Upper lobe of right lung (tissue), 1 donor: ENCODE measurements around the gene TACC2. TPM values are rescaled to one million over a fixed set of nuclear protein-coding genes. Genes with fewer than 3 reads are reported as not detected.
"Not testable (repeated sequence)": the region's sequence is repeated elsewhere in the genome, so short reads cannot be mapped to it uniquely, and the experiment has no call there.

Experiments
- ATAC-seq: fragments of 200-7000 bp; cut with Tn5 transposase; one replicate; pipeline ENCODE4 v1.9.1; 2020; ENCODE audit warnings: mild to moderate bottlenecking, moderate library complexity
- DNase-seq: peaks from one replicate; pipeline ENCODE4 v3.0.0-alpha.2; 2020
- H3K27ac ChIP-seq: fragments of 200-600 bp; one replicate; pipeline ENCODE4 v1.8.0; 2022
- H3K27me3 ChIP-seq: fragments of 200-600 bp; one replicate; pipeline ENCODE4 v1.8.0; 2022; ENCODE audit warnings: mild to moderate bottlenecking
- H3K36me3 ChIP-seq: fragments of 200-600 bp; one replicate; pipeline ENCODE4 v1.8.0; 2022
- H3K4me1 ChIP-seq: fragments of 200-600 bp; one replicate; pipeline ENCODE4 v1.8.0; 2022
- H3K4me3 ChIP-seq: fragments of 200-600 bp; one replicate; pipeline ENCODE4 v1.8.0; 2022; ENCODE audit warnings: mild to moderate bottlenecking
- H3K9me3 ChIP-seq: fragments of 200-600 bp; one replicate; pipeline ENCODE4 v1.8.0; 2022
- intact Hi-C: fragments of 100-400 bp; cut with DNase I; formaldehyde crosslinking; loops from one replicate; pipeline ENCODE4 v1.11.0; 2022
- total RNA-seq: library from RNA; stranded (reverse); fragmentation: NEBNext Ultra II Directional; extraction: Animal tissue kit (Norgen Biotek cat#: 25700); gene quantifications from one replicate; pipeline ENCODE4 v1.2.1, GENCODE V29; 2021
- TF ChIP-seq, protein P1 (sequence below): fragments of 200-600 bp; IDR thresholded peaks from one replicate; pipeline ENCODE4 v1.8.0; 2022; ENCODE audit warnings: antibody characterized with exemption
- donor health status: DM: no; HTN: yes; CAD: no; lungs with severe emphysema.

Gene TACC2
- total RNA-seq, 1 donor from 2014 or later = 236 TPM

DNA sequence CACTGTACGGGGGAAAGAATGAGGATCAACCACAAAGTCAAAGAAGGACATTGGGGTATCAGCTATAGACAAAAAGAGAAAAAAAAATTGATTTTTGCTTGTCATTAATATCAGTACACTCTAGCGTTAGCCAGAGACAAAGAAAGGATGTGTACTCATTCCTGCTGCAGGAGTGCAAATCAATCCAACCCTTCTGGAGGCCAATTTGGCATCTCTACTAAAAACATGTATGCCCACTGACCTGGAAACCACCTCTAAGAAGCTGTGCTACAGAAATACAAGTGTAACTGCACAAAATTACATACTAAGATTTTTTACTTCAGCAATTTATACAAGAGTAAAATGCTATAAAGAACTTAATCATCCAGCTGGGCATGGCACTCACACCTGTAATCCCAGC is 27.5 kb upstream of the TACC2 start:
- ATAC-seq = no peak
- Histone ChIP-seq H3K9me3 (no peaks in the 10 kb centered on the region), H3K27me3 (no peaks in the 10 kb centered on the region), H3K27ac (no peak overlapping the region), H3K4me1 (no peaks in the 10 kb centered on the region), H3K4me3 (no peak overlapping the region), H3K36me3 (peaks cover 77% of the 10 kb centered on the region)
- TF ChIP-seq, protein P1, sequence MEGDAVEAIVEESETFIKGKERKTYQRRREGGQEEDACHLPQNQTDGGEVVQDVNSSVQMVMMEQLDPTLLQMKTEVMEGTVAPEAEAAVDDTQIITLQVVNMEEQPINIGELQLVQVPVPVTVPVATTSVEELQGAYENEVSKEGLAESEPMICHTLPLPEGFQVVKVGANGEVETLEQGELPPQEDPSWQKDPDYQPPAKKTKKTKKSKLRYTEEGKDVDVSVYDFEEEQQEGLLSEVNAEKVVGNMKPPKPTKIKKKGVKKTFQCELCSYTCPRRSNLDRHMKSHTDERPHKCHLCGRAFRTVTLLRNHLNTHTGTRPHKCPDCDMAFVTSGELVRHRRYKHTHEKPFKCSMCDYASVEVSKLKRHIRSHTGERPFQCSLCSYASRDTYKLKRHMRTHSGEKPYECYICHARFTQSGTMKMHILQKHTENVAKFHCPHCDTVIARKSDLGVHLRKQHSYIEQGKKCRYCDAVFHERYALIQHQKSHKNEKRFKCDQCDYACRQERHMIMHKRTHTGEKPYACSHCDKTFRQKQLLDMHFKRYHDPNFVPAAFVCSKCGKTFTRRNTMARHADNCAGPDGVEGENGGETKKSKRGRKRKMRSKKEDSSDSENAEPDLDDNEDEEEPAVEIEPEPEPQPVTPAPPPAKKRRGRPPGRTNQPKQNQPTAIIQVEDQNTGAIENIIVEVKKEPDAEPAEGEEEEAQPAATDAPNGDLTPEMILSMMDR = no peak
- intact Hi-C loops = no loop called here
- DNase-seq = no peak

DNA sequence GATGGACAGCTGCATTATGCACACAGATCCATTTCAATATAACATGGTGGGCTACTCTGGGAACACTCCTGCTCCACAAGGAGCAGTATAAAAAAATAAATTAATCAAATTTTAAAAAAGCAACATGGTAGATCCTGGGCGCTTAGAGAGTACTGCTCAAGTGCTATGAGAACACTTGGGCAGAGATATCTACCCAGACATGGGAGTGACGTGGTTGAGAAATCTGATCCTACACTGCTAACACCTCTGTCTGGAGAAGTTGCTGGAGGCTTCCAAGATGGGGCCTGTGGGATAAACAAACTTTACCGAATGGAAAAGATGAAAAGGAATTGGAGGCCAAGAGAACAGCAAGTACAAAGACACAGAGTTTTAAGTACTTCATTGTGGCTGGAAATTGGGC is 23.0 kb upstream of the TACC2 start:
- Histone ChIP-seq H3K27me3 (no peaks in the 10 kb centered on the region), H3K9me3 (no peaks in the 10 kb centered on the region), H3K4me1 (no peaks in the 10 kb centered on the region), H3K27ac (no peak overlapping the region), H3K4me3 (no peak overlapping the region), H3K36me3 (peaks cover 77% of the 10 kb centered on the region)
- ATAC-seq (no peak), DNase-seq (no peak)
- TF ChIP-seq, protein P1 = no peak
- intact Hi-C loops = no loop called here

DNA sequence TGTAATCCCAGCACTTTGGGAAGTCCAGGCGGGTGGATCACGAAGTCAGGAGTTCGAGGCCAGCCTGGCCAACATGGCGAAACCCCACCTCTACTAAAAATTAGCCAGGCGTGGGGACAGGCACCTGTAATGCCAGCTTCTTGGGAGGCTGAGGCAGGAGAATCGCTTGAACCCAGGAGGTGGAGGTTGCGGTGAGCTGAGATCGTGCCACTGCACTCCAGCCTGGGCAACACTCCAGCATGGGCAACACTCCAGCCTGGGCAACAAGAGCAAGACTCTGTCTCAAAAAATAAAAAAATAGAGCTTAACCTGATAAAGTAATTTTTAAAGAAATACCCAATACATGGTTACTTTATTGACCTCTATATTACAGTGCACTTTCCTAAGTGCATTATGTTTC is 19.9 kb upstream of the TACC2 start:
- Histone ChIP-seq H3K4me1 (peaks cover 14% of the 10 kb centered on the region), H3K36me3 (peaks cover 67% of the 10 kb centered on the region)
- H3K27me3 ChIP-seq, intact Hi-C loops, H3K4me3 ChIP-seq, ATAC-seq, DNase-seq, H3K27ac ChIP-seq, H3K9me3 ChIP-seq: not testable (repeated sequence)

DNA sequence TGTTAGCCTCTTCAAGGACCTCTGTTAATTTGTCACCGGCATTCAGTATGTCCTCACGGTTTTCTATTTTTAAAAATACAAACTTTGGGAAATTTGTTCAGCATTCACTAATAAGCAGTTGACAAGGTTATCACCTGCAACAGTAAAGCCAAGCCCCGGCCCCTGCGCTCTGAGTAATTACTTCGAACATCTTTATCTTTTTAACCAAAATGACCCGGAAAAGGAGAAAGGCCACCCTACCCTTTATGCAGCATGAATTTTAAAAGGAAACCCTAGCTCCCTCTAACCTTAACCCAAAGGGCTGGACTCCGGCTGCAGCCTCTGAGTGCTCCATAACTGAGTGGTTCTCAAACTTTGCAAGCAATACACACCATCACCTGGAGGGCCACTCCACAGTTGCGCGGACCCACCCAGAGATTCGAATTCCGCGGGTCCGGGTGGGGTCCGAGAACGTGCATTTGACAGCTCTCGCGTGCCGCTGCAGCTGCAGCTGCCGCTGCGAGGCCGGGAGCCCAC is 14.9 kb upstream of the TACC2 start:
- H3K4me1 ChIP-seq = peaks cover 22% of the 10 kb centered on the region
- TF ChIP-seq, protein P1 = no peak
- ATAC-seq (no peak), DNase-seq (no peak)
- no peaks in the 10 kb centered on the region for H3K9me3 ChIP-seq
- H3K27ac ChIP-seq = peak overlapping the region; percentile 96
- peak overlapping the region; percentile 90 for H3K4me3 ChIP-seq
- no peaks in the 10 kb centered on the region for H3K27me3 ChIP-seq
- H3K36me3 ChIP-seq = peaks cover 18% of the 10 kb centered on the region
- intact Hi-C loops = no loop called here

DNA sequence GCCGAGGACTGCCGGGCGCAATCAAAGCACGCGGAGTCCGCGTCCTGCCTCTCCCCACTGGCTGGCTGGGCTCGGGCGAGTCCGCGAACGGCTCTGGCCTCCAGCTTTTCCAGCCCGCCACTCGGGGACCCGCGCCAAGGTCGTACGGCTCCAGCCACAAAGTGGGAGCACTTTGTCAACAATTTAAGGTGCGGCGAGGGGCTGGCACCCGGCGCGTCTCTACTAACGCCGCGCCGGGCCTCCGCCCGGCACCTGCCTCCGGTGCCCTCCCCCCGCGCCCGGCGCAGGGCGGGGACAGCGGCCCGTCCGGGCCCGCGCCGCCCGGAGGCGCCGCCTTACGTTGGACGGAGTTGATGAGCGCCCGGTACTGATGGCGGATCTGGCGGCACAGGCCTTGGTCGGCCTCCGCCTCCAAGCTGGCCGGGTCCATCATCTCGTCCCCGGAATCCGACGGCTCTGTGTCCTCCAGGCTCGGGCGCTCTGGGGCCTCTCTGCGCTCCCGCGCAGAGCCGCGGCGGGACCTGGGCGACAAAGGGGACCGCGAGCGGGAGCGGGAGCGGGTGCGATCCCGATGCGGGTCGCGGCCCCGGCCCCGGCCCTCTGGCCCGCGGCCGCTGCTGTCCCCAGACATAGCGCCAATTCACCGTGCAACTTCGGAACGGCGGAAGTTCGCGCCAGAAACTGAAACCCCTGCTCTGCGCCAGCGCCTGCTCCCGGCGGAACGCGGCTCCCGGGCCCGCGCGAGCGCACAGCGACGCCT is 14.2 kb upstream of the TACC2 start, which contains the start of gene NSMCE4A:
TSS of gene NSMCE4A (minus strand) at position 683 of the 760 bp plus-strand sequence. CDS start at position 631, 52 bp downstream.
- peaks cover 12% of the 10 kb centered on the region for H3K36me3 ChIP-seq
- H3K27ac ChIP-seq = peak within 1 kb of the TSS; percentile 96
- ATAC-seq = peak; percentile 92
- peaks cover 22% of the 10 kb centered on the region for H3K4me1 ChIP-seq
- H3K9me3 ChIP-seq = no peaks in the 10 kb centered on the region
- intact Hi-C loops = no loop called here
- TF ChIP-seq, protein P1 = no peak
- DNase-seq = peak; percentile 91
- peak within 1 kb of the TSS; percentile 90 for H3K4me3 ChIP-seq
- no peaks in the 10 kb centered on the region for H3K27me3 ChIP-seq

DNA sequence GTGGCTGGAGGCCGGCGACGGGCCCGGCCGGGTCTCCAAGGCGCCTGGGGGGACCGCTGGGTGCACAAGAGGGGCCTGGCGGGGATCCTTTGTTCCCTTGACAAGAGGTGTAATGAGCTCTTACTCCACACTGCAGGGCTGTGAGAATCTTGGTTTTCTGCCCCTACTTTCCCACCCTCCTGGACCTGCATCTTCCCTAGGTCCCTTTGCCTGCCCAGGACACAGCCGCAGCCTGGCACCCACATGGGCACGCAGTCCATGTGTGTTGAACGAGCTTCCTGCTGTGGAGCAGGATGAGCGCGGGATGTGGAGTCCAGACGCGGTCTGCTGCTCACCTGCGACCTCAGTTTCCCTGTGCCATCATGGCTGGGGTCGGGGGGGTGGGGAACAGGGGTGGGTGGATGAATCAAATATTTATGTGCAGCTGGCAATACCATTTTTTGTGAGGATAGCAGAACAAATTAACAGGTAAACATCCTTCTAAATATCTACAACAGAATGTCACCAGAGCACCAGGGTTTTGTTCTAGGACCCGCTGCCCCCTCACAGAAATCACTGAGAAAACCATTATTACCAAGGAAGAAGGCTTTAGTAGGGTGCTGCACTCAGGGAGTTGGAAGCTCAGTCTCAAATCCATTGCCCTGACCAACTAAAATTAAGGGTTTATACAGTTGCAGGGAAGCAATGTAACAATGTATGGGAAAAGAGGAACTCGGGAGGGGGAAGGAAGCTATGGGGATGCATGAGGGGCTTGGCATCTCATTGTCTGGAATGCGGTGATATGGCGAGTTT is 13.5 kb upstream of the TACC2 start:
- ATAC-seq = peak; percentile 19
- no peak for DNase-seq
- peaks cover 22% of the 10 kb centered on the region for H3K4me1 ChIP-seq
- H3K27ac ChIP-seq = peak overlapping the region; percentile 96
- no peaks in the 10 kb centered on the region for H3K9me3 ChIP-seq
- H3K27me3 ChIP-seq = no peaks in the 10 kb centered on the region
- peaks cover 4% of the 10 kb centered on the region for H3K36me3 ChIP-seq
- TF ChIP-seq, protein P1 = peak; percentile 72
- H3K4me3 ChIP-seq = peak overlapping the region; percentile 90
- intact Hi-C loops = no loop called here
